SK-MEL-5 (cell line): Measurements from ENCODE around the gene PSAP. TPM values are rescaled to one million over a fixed set of nuclear protein-coding genes. Genes with fewer than 3 reads are reported as not detected.
"Not testable (repeated sequence)": the region's sequence is repeated elsewhere in the genome, so short reads cannot be mapped to it uniquely, and the experiment has no call there.

Experiments
- DNase-seq: peaks from one replicate; pipeline ENCODE4 v3.0.0-alpha.2; 2016; ENCODE audit warnings: low read depth, low spot score
- in situ Hi-C: cut with HindIII; loops from 2 replicates; pipeline ENCODE4 v1.10.0; 2016; ENCODE audit warnings: low sequenced_read_pairs, high pct_unique_total_duplicates, low pct_unique_long_range_greater_than_20kb
- polyA plus RNA-seq, 2 experiments: library from polyadenylated mRNA; depleted of rRNA; stranded (reverse); fragments of >200 nt; gene quantifications; 2 replicates each; pipeline ENCODE4 v1.2.3, GENCODE V29; 2015
- total RNA-seq: library from RNA; depleted of rRNA; stranded (reverse); fragments of >200 nt; shearing (Covaris generic); gene quantifications from 2 replicates; pipeline ENCODE4 v1.2.3, GENCODE V29; 2014; rRNA removed

The PSAP gene
- 1,457 and 1,499 TPM in 2 replicates for total RNA-seq
- polyA plus RNA-seq (2015; cell fraction: cytosol; rRNA removed), result 3,343 and 3,961 TPM in 2 replicates
- polyA plus RNA-seq (2015; cell fraction: nucleus; rRNA removed), result 1,221 and 1,304 TPM in 2 replicates

GRCh38 chr10:71850743-71851464 is at the start of gene PSAP:
Gene PSAP, minus strand, starts transcription at chr10:71851251. Its CDS starts 30 bp downstream, at chr10:71851221.
- in situ Hi-C loops, result no loop called here

GRCh38 chr10:71900441-71901180 is 49.6 kb upstream of the PSAP start:
- in situ Hi-C loops, result no loop called here
- DNase-seq, result no peak

More at GRCh38 chr10:71850743-71851464, at the start of gene PSAP:
- peak; percentile 97 for DNase-seq

- no peak for DNase-seq
- in situ Hi-C loops, result no loop called here
Observed at GRCh38 chr10:71899665-71900412, 48.8 kb upstream of the PSAP start.

- DNase-seq, in situ Hi-C loops: not testable (repeated sequence)
Observed at GRCh38 chr10:71898346-71898745, 47.3 kb upstream of the PSAP start.

GRCh38 chr10:71893920-71894319 is 42.9 kb upstream of the PSAP start:
- DNase-seq, result no peak
- in situ Hi-C loops, result no loop called here

- DNase-seq, result no peak
- in situ Hi-C loops, result no loop called here
Observed at GRCh38 chr10:71893258-71893815, 42.3 kb upstream of the PSAP start.

- no peak for DNase-seq
- in situ Hi-C loops, result no loop called here
Observed at GRCh38 chr10:71891437-71891836, 40.4 kb upstream of the PSAP start.

GRCh38 chr10:71889388-71889987 is 38.4 kb upstream of the PSAP start:
- in situ Hi-C loops, result no loop called here
- peak; percentile 2 for DNase-seq

- in situ Hi-C loops, result no loop called here
- DNase-seq, result peak; percentile 82
Observed at GRCh38 chr10:71888623-71889387, 37.8 kb upstream of the PSAP start.

- in situ Hi-C loops, result no loop called here
- DNase-seq, result no peak
Observed at GRCh38 chr10:71888248-71888622, 37.2 kb upstream of the PSAP start.

GRCh38 chr10:71887743-71888142 is 36.7 kb upstream of the PSAP start:
- DNase-seq, result peak; percentile 23
- in situ Hi-C loops, result no loop called here

- DNase-seq, result peak; percentile 87
- in situ Hi-C loops, result no loop called here
Observed at GRCh38 chr10:71882813-71883659, 32.0 kb upstream of the PSAP start.

- DNase-seq, result peak; percentile 52
- in situ Hi-C loops, result no loop called here
Observed at GRCh38 chr10:71881647-71882355, 30.8 kb upstream of the PSAP start.

- in situ Hi-C loops, DNase-seq: not testable (repeated sequence)
Observed at GRCh38 chr10:71881307-71881624, 30.2 kb upstream of the PSAP start.

- in situ Hi-C loops, result no loop called here
Observed at GRCh38 chr10:71880425-71881306, 29.6 kb upstream of the PSAP start.

More at GRCh38 chr10:71880425-71881306, 29.6 kb upstream of the PSAP start:
- peak; percentile 19 for DNase-seq
